Retina (tissue), 1 donor: Measurements from ENCODE around the gene DCLRE1A.
A peak's percentile ranks its signal among the peaks of the same experiment; 100 is the strongest.
"Not testable (repeated sequence)": the region's sequence is repeated elsewhere in the genome, so short reads cannot be mapped to it uniquely, and the experiment has no call there.

ENCODE experiments used
- DNase-seq: peaks from one replicate; pipeline ENCODE4 v3.0.0-alpha.2; 2016

DCLRE1A gene

DNA sequence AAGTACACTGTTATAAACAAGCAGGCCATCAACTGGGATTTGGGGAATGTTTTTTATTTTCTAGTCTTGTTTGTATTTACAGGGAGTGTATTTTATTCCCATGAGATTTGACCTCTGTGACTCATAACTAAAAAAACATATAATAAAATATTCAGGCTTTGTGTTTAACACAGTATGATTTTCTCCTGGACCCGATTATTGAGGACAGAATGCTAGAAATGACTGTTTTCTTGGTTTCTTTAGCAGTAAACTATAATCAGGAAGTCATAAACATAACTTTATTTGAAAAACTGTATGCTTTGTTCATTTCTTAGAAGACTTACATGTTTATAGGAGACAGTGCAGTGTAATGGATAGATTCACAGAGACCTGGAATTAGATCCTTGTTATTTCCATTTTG, 2.7 kb upstream of the DCLRE1A start:
- DNase-seq = no peak

DNA sequence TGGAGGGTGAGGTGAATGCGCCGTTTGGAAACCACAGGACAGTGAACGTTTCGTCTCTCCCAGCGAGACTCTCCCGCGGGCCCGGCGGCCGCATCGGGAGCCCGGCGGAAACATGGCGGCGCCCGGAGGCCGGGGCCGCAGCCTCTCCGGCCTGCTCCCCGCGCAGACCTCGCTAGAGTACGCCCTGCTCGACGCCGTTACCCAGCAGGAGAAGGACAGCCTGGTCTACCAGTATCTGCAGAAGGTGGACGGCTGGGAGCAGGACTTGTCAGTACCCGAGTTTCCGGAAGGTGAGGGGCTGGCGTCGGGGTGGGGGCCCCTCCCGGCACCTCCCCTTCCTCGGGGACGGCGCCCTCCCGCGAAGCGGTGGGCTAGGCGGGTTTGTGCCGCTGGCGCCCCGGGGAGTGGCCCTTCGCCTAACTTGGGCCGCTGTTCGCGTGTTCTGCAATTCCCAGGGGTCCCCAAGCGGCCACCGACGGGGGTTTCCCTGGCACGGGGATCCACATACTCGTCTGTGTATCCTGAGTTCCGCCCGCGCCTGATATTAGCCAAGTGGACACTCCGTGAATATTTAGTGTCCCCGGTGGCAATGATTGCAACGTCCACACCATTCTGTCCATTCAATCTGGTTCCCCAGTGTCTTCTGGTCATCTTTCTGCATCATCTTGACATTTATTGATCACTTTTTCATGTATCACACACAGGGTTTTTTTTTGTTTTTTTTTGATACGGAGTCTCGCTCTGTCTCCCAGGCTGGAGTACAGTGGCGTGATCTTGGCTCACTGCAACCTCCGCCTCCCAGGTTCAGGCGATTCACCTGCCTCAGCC, 1.1 kb upstream of the DCLRE1A start:
- DNase-seq = peak; percentile 96

DNA sequence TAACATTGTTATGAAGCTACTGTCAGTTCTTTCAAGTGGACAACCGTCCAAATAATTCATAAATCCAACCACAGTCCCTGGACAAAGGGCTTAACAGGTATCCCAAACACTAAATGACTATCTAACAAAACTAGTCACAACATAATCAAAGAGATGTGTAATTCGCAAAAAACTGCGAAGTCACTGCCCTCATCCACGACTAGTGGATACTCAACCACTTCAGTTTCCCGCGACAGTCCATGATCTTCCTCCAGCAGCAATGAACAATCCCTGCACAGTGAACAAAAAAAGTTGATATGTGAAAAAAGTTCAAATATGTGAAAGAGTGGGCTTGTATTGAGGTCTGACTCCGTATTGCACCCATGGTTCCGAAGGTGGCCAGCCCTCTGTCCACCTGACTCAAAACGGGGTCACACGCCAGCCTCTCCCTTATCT, 287 bp downstream of the DCLRE1A start:
- DNase-seq = no peak

DNA sequence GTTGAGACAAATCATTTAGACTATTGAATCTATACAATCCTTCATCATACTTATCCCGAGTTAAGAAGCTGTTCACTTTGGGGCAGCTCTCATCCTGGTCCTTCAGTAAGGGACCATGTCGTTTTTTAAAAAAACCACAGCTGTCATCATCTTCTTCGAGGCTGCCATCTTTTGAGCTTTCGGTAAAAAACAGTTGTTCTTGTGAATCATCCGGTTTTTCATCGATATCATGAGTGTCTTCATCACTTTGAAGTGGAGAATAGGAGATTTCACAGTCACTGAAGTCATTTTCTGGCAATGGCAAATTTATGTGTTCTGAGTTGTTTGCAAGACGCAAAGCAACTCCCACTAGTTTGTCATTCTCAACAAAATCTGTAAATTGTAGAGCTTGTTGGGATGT, 3.9 kb downstream of the DCLRE1A start:
- DNase-seq = no peak

DNA sequence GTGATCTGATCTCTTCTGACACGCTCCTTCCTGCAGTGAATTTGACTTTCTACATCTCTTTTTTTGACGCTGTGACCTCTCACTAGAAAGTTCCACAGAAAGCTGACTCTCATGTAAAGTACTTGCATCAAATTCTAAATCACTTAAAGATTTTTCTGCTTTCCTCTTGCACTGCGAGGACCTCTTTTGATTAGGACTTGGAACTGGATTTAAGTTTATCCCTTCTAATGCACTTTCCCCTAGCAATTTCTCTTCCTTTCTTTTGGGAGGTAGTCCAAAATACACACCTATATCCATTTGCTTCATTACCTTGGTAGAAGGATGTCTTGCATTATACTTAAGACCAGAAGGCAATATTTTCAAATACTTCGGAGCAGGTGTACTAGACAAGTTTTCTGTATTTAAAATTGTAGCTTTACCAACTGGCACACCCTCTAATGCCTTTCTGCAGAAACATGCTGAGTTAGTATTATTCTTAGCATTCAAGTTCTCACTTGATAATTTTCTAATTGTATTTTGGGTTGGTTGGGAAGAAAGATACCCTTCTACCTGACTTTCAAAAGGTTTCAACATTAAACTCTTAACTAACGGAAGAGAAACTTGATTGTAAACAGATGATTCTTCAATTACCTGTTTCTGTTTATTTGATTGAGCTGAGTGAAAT, 4.6 kb downstream of the DCLRE1A start:
- DNase-seq = no peak

DNA sequence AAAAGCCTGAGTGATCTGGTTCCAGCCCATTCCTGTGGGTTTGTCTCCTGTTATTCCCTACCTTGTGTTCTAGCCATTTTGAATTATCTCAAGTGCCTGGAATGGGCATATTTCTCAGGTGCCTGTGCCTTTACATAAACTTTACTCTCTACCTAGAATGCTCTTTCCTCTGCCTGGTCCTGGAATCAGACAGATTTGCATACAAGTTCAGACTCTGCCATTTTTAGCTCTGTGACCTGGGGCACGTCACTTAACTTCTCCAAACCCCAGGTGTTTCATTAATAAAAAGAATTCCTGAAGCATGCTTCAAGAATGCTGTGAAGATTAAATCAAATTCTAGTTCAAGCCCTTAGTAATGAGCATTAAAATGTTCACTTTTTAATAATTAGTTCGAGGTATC, 7.8 kb downstream of the DCLRE1A start:
- no peak for DNase-seq

DNA sequence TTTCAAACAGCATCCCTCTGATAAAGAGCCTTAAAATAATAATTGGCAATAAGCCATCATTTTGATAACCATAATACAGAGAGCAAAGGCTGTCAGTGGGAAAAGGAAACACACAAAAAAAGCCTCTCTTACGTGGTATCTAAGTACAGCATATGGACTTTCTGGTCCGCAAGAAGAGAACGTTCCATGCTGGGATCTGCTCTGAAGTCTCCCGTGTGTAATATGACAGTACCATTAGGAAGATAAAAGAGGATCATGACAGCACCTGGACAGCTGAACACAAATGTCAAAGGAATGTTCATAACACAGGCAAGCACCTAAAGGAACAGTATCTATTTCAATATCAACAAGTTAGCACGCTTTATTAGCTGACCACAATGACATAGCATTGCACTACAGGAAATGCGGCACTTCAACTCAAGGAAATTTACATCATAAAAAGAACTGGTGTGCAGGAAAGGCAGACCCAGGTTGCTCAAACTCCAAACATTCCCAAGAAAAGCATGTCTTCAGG, 9.9 kb downstream of the DCLRE1A start:
- no peak for DNase-seq

DNA sequence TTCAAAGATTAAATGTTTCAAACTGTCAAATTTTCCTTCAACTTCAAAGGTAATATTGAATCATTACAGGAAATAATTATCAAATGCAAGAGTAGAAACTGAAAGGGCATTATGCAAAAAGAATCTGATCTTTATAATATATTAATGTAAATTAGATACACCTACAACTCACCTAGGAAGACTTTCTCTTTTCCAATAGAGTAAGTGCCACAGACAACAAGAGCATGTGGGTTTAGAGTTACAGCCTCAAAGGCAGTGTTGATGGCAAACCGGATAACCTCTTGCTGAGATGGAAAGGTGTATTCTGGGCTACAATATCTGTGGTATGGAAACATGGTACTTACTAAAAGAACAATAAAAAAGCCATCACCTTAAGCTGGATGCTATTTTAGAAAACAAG, 11.7 kb downstream of the DCLRE1A start:
- DNase-seq = no peak

DNA sequence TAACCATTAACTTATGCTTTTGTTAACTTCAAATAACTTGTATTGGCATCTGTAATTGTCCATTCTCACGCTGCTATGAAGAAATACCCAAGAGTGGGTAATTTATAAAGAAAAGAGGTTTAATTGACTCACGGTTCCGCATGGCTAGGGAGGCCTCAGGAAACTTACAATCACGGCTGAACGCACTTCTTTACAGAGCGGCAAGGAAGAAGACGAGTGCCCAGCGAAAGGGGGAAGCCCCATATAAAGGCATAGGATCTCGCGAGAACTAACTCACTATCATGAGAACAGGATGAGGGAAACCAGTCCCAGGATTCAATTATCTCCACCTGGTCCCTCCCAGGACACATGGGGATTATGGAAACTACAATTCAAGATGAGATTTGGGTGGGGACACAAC, 25.3 kb downstream of the DCLRE1A start:
- DNase-seq = not testable (repeated sequence)

DNA sequence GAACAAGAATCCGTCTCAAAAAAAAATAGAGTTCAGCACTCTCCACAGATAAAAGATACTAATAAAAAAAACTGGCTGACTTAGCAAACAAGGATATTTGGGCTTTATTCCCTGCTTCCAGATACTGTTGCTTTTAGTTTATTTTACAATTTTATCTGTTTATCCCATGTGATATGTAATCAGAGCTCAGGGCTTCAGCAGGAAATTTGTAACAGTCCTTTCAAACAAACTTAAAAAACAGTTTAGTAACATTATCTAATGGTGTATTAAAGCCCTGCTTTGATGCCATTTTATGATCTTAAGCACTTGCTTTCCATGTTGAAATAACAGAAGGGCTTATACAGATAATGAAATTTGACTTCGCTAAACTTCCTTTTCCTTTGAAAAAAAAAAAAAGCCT, 28.1 kb downstream of the DCLRE1A start:
- no peak for DNase-seq

DNA sequence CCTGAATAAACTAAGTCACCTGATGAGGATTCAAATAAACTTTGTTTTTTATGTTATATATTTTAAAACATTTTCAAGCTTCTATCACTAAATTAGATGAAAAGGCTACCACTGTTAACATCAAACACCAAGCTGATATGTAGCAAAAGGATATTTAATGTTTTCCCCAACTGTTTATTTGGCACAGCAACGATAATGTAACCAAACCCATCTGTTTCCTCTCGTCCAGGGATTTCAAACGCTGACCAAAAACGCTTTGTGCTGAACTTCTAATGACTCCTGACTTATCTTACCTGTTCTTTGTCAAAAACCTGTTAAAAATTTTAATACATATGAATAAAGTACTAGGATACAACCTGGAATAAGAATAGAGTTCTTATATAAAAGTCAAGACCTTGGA, 30.5 kb downstream of the DCLRE1A start:
- DNase-seq = no peak

DNA sequence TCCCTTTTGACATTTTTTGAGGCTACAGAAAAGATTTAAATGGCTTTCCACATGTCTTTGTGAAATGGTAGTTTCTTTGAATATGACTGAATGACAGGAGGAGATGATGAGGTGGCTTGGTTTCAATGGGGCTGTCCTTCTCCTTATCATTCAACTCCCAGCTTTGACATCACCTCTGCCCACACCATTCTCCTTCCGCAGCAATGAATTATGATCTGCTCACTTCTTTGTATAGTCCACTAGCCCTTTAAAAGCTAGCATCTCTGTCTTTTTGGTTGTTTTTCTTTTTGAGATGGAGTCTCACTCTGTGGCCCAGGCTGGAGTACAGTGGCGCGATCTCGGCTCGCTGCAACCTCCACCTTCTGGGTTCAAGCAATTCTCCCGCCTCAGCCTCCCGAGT, 31.7 kb downstream of the DCLRE1A start:
- DNase-seq = no peak

DNA sequence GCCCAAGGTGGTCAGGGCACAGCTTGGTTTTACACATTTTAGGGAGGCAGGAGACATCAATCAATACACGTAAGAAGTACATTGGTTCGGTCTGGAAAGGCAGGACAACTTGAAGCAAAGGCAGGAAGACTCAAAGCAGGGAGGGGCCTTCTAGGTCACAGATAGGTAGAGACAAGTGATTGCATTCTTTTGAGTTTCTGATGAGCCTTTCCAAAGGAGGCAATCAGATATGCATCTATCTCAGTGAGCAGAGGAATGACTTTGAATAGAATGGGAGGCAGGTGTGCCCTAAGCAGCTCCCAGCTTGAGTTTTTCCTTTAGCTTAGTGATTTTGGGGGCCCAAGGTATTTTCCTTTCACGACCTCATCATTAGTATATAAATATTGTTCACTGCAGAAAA, 32.6 kb downstream of the DCLRE1A start:
- not testable (repeated sequence) for DNase-seq

DNA sequence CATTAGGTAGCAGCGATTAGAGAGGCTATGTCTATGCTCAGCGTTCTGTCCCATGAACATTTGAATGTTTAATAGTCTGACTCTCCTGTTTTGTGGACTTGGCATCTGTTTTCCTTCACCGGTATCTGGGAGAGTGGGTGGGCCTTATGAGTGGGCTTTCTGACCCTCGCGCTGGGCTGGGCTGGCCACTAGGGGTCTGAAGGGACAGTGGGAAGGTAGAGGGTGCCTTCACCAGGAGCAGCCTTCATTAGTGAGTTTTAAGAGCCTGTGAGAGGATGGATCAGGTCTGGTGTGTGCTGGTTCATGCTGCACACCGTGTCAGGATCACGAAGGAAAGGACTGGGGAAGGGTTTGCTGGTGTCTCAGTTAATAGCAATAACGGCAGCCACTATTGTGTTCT, 33.4 kb downstream of the DCLRE1A start:
- no peak for DNase-seq

DNA sequence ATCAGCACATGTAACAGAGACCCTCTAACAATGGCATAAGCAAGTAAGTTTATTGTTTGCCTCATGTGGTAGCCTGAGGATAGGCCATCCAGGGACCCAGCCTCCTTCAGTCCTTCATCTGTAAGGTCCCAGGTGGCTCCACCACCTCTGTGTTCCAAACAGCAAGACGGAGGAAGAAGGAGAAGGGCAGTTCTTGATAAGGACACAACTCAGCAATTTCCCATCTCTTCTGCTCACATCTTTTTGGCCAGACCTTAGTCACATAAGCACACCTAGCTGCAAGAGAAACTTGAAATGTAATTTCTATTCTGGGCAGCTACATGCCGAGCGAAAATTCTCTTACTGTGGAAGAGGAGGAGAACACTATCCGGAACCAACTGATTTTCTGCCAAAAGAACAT, 33.9 kb downstream of the DCLRE1A start:
- DNase-seq = no peak

DNA sequence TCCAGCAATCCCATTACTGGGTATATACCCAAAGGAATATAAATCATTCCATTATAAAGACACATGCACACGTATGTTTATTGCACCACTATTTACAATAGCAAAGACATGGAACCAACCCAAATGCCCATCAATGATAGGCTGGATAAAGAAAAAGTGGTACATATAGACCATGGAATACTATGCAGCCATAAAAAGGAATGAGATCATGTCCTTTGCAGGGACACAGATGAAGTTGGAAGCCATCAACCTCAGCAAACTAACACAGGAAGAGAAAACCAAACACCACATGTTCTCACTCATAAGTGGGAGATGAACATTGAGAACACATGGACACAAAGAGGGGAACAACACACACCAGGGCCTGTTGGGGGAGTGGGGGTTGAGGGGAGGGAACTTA, 39.2 kb downstream of the DCLRE1A start:
- DNase-seq = not testable (repeated sequence)

DNA sequence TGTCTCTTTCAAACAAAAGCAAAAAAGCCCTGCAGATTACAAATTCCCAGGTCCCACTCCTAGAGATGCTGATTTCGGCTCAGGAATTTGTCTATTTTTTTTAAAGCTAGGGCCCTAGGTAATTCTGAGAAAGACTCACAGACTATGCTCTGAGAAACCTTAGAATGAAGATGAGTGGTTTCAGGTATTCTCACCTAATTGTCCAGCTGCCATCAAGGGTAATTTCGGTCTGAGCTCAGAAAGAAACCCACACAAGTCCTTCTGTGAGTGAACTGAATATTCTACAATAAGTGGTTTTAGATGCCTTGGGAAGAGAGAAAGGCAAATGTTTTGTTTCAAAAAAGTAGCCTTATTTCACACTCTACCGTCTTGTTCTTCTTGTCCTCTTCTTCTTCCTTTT, 45.7 kb downstream of the DCLRE1A start:
- DNase-seq = no peak

DNA sequence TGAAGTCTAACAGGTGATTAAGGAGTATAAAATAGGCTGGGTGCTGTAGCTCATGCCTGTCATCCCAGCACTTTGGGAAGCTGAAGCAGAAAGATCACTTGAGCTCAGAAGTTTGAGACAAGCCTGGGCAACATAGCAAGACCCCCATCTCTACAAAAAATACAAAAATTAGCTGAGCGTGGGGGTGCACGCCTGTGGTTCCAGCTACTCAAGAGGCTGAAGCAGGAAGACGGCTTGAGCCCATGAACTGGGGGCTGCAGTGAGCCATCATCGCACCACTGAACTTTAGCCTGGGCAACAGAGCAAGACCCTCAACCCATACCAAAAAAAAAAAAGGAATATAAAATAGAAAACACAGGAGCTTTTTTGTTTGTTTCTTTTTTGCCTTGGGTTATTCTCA, 47.4 kb downstream of the DCLRE1A start:
- DNase-seq = no peak

DNA sequence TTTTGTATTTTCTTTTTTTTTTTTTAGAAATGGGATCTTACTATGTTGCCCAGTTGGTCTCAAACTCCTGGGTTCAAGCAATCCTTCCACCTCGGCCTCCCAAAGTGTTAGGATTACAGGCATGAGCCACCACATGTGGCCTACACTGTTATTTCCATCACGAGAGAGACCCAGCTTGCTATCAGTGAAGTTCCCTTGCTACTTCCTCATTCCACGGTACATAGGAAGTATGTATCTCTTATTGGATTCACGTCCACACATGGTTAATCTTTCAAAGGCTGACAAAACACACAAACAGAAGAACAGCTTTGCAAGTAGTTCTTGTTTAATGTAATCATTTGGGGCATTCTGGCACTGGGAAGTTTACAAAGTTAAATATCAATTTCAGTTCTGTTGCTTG, 50.9 kb downstream of the DCLRE1A start:
- DNase-seq = no peak

DNA sequence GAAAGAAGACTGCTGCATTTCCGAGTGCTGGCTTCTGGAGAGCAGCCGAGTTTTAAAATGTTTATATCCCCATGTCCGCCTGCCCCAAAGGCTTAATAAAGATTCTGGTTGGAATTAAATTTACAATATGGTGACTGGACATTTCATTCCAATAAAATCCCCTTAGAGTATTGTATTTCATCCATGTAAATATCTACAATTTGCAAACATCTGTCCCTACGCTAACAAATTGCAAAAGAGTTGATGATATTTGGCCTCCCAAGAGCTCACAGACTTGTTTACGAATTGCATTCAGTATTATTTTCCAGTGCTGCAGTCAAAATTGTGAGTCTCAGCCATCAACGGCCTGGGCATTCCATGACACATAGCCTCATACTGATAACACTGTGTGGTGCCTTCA, 52.3 kb downstream of the DCLRE1A start:
- no peak for DNase-seq

DNA sequence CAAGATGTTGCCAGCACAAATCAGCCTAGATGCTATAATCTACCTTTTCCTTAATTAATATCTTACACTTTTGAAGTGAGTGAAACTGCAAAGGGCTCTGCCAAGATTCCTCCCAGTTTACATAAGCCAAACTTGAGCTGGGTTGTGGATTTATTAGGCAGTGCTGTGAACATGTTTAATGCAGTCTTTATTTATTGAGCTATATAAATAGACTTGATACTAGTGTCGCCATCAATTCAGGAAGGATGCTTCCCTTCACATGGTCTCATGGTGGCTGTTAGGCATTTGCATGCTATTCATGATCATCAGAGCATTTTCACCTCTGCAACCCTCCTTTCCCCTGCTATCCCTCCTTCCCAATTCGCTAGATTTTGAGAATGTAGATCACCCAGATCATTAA, 62.2 kb downstream of the DCLRE1A start:
- no peak for DNase-seq

DNA sequence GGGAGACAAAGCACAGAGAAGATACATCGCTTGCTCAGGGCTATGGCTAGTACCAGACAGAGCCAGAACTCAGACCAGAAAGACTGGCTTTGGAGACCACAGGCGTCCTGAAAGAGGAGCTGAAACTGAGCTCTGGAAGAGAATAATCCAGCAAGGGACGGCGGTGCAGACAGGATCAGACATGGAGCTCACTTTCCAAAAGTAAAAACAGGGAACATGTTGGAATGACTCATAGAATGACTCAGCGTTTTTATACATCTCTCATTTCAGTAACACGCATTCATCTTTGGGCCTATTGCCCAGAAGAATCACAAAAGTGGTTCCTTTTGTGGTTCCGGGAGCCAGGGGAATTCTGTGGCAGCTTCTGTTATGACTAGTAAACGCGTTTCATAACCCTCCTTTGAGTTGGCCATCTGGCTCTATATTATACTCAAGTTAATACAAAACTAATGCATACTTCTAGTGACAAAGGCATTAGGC, 65.2 kb downstream of the DCLRE1A start:
- DNase-seq = no peak
